Posterior vena cava (tissue), 2 donors: ENCODE measurements around the gene MTREX. TPM values are rescaled to one million over a fixed set of nuclear protein-coding genes. Genes with fewer than 3 reads are reported as not detected.

ENCODE experiments used
- DNase-seq: peaks from one replicate; pipeline ENCODE4 v3.0.0-alpha.2; 2020; ENCODE audit warnings: low spot score
- intact Hi-C, 2 donors: fragments of 100-400 bp; cut with DNase I; formaldehyde crosslinking; loops; one replicate each; pipeline versions ENCODE4 v1.14.1 to v1.14.2; 2022 to 2023
- total RNA-seq, 2 donors: library from RNA; stranded (reverse); fragmentation: NEBNext Ultra II Directional; extraction: Animal tissue kit (Norgen Biotek cat#: 25700); gene quantifications; one replicate each; pipeline ENCODE4 v1.2.1, GENCODE V29; 2021
- donor health status: DM: yes; HTN: yes; CAD: no.
- donor health status: DM: yes; HTN: yes; CAD: no.

The MTREX gene
- total RNA-seq, 2 donors from 2014 or later, result 56.6 to 60.1 TPM

- intact Hi-C loops, result no loop called here
- no peak for DNase-seq
These were observed 142.4 kb downstream of the MTREX start for GRCh38 chr5:55450050-55450765.

DNA sequence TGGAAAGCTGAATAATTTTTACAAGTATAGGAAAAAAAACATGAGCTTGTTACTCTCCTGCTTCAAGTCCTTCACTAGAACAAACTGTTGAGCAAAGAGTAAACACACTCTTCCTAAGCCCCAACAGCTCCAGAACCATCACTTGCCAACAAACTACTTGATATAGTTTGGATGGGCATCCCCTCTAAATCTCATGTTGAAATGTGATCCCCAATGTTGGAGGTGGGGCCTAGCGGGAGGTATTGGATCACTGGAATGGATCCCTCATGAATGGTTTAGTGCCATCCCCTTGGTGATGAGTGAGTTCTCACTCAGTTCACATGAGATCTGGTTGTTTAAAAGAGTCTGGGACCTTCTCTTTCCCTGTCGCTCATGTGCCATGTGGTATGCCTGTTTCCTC lies 144.2 kb downstream of the MTREX start:
- no peak for DNase-seq
- intact Hi-C loops, result no loop called here

DNA sequence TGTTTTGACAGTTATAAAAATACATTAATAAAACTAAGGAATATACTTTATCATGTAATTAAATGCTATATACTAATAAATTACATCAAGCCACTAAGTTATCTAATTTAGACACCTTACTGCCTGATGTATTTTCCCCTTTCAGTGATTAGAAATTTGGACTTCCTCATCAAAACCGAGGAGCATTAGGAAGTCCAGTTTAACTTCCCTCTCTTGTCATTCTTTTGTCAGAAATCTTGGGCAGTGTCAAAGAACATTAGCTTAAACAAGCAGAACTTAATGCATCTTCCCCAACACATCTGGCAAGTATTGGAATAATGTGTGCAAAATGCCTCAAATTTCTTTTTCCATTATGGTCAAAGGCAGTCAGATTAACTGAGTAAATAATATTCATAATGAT lies 145.4 kb downstream of the MTREX start:
- intact Hi-C loops, result no loop called here

DNA sequence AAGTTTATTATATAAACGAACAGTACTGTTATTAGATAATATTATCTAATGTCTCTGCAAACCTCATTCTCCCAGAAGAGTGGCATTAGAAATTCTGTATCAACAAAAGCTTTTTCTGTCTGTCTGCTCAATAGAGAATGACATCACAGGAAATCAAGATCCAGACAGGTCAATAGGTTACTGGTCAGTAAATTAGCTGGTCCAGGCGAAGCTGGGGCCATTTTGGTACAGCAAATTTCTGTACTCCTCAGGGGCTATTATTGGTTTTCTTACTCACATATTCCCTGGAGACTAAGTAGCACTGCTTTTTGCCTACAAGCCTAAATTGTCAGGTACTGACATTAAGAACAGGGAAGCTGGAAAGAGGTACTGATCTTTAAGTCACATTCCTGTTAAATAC lies 146.5 kb downstream of the MTREX start:
- DNase-seq, result no peak
- intact Hi-C loops, result no loop called here

More for the DNA sequence above, 145.4 kb downstream of the MTREX start:
- DNase-seq, result no peak

- DNase-seq, result no peak
- intact Hi-C loops, result no loop called here
These were observed 148.6 kb downstream of the MTREX start for GRCh38 chr5:55456216-55456895.

- intact Hi-C loops, result no loop called here
- no peak for DNase-seq
These were observed 151.8 kb downstream of the MTREX start for GRCh38 chr5:55459572-55459971.

GRCh38 chr5:55463613-55464012 lies 155.8 kb downstream of the MTREX start:
- intact Hi-C loops, result no loop called here
- no peak for DNase-seq

DNA sequence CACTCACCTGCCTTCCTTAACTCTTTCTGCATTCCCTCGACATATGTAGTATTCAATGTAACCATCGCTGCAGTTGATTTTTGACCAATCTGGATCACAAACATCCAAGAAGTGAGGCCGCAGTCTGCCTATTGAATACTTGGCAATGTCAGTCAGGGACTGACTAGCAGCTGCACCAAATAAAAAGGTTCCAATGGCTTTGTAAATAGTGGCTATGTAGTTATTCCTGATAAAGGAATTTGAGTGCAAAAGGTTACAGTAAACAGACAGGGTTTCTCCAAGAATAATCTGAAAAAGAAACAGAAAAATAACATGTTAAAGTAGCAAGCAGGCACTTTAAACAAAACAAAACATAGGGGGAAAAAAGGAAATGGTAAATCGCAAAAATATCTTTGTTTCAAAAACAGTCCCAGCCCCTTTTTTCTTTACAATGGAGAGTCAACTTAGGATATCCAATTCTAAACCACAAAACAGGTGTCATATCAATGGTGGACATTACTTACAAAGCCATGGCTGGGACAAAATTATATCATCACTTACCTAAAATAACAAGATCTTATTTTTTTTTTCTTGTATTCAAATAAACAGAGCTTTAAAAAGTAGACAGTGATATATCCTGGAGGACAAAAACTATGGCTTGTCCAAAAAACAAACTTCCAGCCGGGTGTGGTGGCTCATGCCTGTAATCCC lies 160.2 kb downstream of the MTREX start:
- DNase-seq, result no peak
- intact Hi-C loops, result no loop called here

DNA sequence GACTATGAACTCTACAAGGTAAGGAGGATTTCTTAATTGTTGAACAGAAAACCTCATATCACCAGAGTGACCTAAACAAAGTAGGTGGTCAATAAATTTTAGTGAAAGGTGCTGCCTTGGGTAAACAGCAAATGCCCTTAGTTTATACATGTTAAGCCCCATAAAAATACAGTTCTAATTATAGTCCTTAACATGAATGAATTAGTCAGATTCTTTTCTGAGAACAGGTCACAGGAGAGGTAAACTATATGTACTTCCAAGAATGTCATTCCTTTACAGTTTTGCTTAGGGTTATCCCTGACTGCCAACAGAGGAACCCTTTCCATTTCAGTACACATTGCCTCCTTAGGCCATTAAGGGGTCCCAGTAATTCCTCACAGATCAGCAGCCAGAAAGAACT lies 162.1 kb downstream of the MTREX start:
- no peak for DNase-seq
- intact Hi-C loops, result loop anchor here in 1 of 2 donors (5.0 kb wide), 1 partner anchor 62 kb away; the partner anchor contains the start of gene PLPP1

GRCh38 chr5:55470282-55470681 lies 162.5 kb downstream of the MTREX start:
- intact Hi-C loops, result loop anchor here in 1 of 2 donors (5.0 kb wide), 1 partner anchor 62 kb away; the partner anchor contains the start of gene PLPP1

DNA sequence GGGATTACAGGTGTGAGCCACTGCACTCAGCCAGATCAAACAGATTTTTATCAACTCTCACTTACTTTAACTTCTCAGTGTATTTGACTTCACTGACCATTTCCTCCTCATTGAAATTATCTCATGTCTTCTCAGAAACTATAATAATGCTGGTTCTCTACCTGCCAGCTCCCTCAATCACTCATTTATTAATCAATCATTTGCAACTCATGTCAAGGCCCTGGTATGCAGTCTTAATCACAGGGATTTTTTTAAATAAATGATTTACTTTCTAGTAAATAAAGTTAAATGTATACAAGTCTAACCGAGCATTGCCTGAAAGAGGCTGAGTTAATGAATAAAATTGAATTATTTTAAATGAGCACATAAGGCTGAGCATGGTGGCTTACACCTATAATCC lies 163.7 kb downstream of the MTREX start:
- intact Hi-C loops, result loop anchor here in 1 of 2 donors (5.0 kb wide), 1 partner anchor 61 kb away; the partner anchor contains the start of gene PLPP1
- no peak for DNase-seq

More at GRCh38 chr5:55470282-55470681, 162.5 kb downstream of the MTREX start:
- DNase-seq, result no peak

GRCh38 chr5:55472642-55473041 lies 164.9 kb downstream of the MTREX start:
- intact Hi-C loops, result loop anchor here in 1 of 2 donors (5.0 kb wide), 1 partner anchor 60 kb away; the partner anchor contains the start of gene PLPP1
- DNase-seq, result no peak

Other genes starting within 250 kb of the MTREX start
- 1 to 10 TPM; 1.6 to 1.7 TPM for gene GZMA, start 205.3 kb upstream of the MTREX start, total RNA-seq
- gene GPX8, start 147.8 kb upstream of the MTREX start, total RNA-seq, result 10 to 100 TPM; 26.1 to 49.9 TPM
- not detected for gene CDC20B, start 134.8 kb upstream of the MTREX start, total RNA-seq
- gene MCIDAS, start 80.7 kb upstream of the MTREX start, total RNA-seq, result not detected
- under 1 TPM; 0.24 to 0.42 TPM for gene CCNO, start 74.4 kb upstream of the MTREX start, total RNA-seq
- 10 to 100 TPM; 23.1 to 34.0 TPM for gene DHX29, start 295 bp upstream of the MTREX start, total RNA-seq
- 100 to 1,000 TPM; 274 to 337 TPM for gene PLPP1, start 227.0 kb downstream of the MTREX start, total RNA-seq